HEK293 (cell line): ENCODE measurements around the gene MAZ.
"Not testable (repeated sequence)": the region's sequence is repeated elsewhere in the genome, so short reads cannot be mapped to it uniquely, and the experiment has no call there.

Experiments used
- CTCF ChIA-PET: fragments of 350-600 bp; formaldehyde crosslinking; extraction: SDS; loops from one replicate; lab custom pipeline; 2021; ENCODE audit warnings: antibody characterized with exemption; lab: Yijun Ruan, JAX
- POLR2A ChIA-PET: fragments of 300-600 bp; formaldehyde crosslinking; extraction: SDS; loops from one replicate; lab custom pipeline; 2020; ENCODE audit warnings: antibody characterized with exemption, inconsistent platforms; lab: Yijun Ruan, JAX
- H3K27ac ChIP-seq: fragments of 200-500 bp; sonication (Bioruptor generic); 2 replicates; pipeline ENCODE4 v1.5.1; 2014; ENCODE audit warnings: low read depth, low read length, control low read depth, inconsistent platforms; ENCODE audit errors: extremely low read depth
- H3K36me3 ChIP-seq, 2 experiments: fragments of 200-500 bp in 1 of 2; sonication (Bioruptor generic) in 1 of 2; 1 replicate in 1 of 2; 2 replicates in 1 of 2; pipeline ENCODE4 v1.5.1; 2014 to 2017; ENCODE audit warnings: inconsistent platforms in 2 of 2, low read length in 2 of 2; ENCODE audit not compliant: control insufficient read depth in 2 of 2, insufficient read depth in 1 of 2
- H3K4me1 ChIP-seq: fragments of 200-500 bp; sonication (Bioruptor generic); 2 replicates; pipeline ENCODE4 v1.5.1; 2014; ENCODE audit warnings: mild to moderate bottlenecking, low read length, inconsistent platforms; ENCODE audit not compliant: control insufficient read depth, insufficient read depth
- H3K4me3 ChIP-seq: 2 replicates; pipeline ENCODE4 v1.5.1; 2011; ENCODE audit warnings: low read depth, mild to moderate bottlenecking, control low read depth, low read length, moderate library complexity
- H3K9me3 ChIP-seq: fragments of 200-500 bp; sonication (Bioruptor generic); 2 replicates; pipeline ENCODE4 v1.5.1; 2014; ENCODE audit warnings: low read depth, low read length, inconsistent platforms; ENCODE audit not compliant: control insufficient read depth, insufficient read depth
- EGR2 ChIP-seq: fragments of 450-650 bp; formaldehyde crosslinking; IDR thresholded peaks from 2 replicates; pipeline ENCODE4 v1.5.1; 2016; ENCODE audit warnings: low read depth, missing biosample characterization, missing genetic modification characterization
- SP3 ChIP-seq: fragments of 450-650 bp; formaldehyde crosslinking; IDR thresholded peaks from 2 replicates; pipeline ENCODE4 v1.5.1; 2016; ENCODE audit warnings: missing biosample characterization, missing genetic modification characterization
- ZBTB20 ChIP-seq: fragments of 450-650 bp; formaldehyde crosslinking; IDR thresholded peaks from 2 replicates; pipeline ENCODE4 v1.5.1; 2016; ENCODE audit warnings: missing biosample characterization, missing genetic modification characterization
- ZBTB48 ChIP-seq: fragments of 450-650 bp; formaldehyde crosslinking; IDR thresholded peaks from 2 replicates; pipeline ENCODE4 v1.5.1; 2016; ENCODE audit warnings: missing biosample characterization, missing genetic modification characterization
- ZBTB7A ChIP-seq: fragments of 450-650 bp; formaldehyde crosslinking; IDR thresholded peaks from 2 replicates; pipeline ENCODE4 v1.5.1; 2016; ENCODE audit warnings: low read depth, missing biosample characterization, missing genetic modification characterization
- ZBTB8A ChIP-seq: fragments of 450-650 bp; formaldehyde crosslinking; IDR thresholded peaks from 2 replicates; pipeline ENCODE4 v1.5.1; 2016; ENCODE audit warnings: missing biosample characterization, missing genetic modification characterization
- ZNF146 ChIP-seq: fragments of 450-650 bp; formaldehyde crosslinking; IDR thresholded peaks from 2 replicates; pipeline ENCODE4 v1.5.1; 2016; ENCODE audit warnings: missing biosample characterization, missing genetic modification characterization
- ZNF221 ChIP-seq: fragments of 450-650 bp; formaldehyde crosslinking; IDR thresholded peaks from 2 replicates; pipeline ENCODE4 v1.5.1; 2017; ENCODE audit warnings: missing biosample characterization, missing genetic modification characterization, borderline replicate concordance
- ZNF341 ChIP-seq: fragments of 450-650 bp; formaldehyde crosslinking; IDR thresholded peaks from 2 replicates; pipeline ENCODE4; 2016; ENCODE audit warnings: low read depth, missing biosample characterization, missing genetic modification characterization
- ZNF416 ChIP-seq: fragments of 450-650 bp; formaldehyde crosslinking; IDR thresholded peaks from 2 replicates; pipeline ENCODE4 v1.5.1; 2016; ENCODE audit warnings: missing biosample characterization, missing genetic modification characterization
- ZNF548 ChIP-seq: fragments of 450-650 bp; formaldehyde crosslinking; IDR thresholded peaks from 2 replicates; pipeline ENCODE4 v1.5.1; 2016; ENCODE audit warnings: missing biosample characterization, missing genetic modification characterization
- TF ChIP-seq, protein P1 (sequence below): fragments of 450-650 bp; IDR thresholded peaks from 2 replicates; pipeline ENCODE4 v1.5.1; 2018; ENCODE audit warnings: missing biosample characterization, missing genetic modification characterization
- TF ChIP-seq, protein P2 (sequence below): fragments of 450-650 bp; formaldehyde crosslinking; IDR thresholded peaks from 2 replicates; pipeline ENCODE4 v1.5.1; 2016; ENCODE audit warnings: missing biosample characterization, missing genetic modification characterization
- TF ChIP-seq, protein P3 (sequence below): fragments of 450-650 bp; formaldehyde crosslinking; IDR thresholded peaks from 2 replicates; pipeline ENCODE4 v1.5.1; 2016; ENCODE audit warnings: missing biosample characterization, missing genetic modification characterization
- TF ChIP-seq, protein P4 (sequence below): fragments of 450-650 bp; formaldehyde crosslinking; IDR thresholded peaks from 2 replicates; pipeline ENCODE4 v1.5.1; 2016; ENCODE audit warnings: missing biosample characterization, missing genetic modification characterization
- TF ChIP-seq, protein P5 (sequence below): fragments of 450-650 bp; formaldehyde crosslinking; IDR thresholded peaks from 2 replicates; pipeline ENCODE4 v1.5.1; 2016; ENCODE audit warnings: missing biosample characterization, missing genetic modification characterization

The MAZ gene

DNA sequence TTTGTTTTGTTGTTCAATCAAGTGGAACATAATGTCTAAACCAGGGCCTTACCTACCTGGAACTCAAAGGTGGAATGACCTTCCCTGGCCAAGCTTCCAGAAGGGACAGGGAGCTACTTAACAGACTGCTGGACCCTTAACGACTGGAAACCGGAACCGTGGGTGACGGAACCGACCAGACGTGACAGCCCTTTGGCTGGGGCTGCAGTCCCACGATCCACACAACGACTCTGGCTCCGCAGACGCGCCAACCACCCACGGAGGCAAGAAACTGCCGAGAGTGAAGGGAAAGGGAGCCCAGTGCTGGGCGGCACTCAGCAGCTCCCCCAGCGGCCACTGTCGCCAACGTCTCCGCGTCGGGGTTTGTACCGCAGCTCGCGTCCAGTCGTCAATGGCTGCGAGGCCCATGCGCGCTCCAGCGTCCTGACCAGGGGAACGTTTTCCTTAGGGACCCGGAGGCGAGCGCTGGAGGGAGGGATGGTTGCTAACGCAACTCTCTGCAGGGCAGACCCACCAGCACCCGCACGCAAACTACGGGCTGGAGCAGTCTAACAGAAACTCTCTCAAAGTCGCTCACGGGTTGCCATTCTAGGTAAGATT lies 21.3 kb upstream of the MAZ start (continued):
- TF ChIP-seq, protein P1, sequence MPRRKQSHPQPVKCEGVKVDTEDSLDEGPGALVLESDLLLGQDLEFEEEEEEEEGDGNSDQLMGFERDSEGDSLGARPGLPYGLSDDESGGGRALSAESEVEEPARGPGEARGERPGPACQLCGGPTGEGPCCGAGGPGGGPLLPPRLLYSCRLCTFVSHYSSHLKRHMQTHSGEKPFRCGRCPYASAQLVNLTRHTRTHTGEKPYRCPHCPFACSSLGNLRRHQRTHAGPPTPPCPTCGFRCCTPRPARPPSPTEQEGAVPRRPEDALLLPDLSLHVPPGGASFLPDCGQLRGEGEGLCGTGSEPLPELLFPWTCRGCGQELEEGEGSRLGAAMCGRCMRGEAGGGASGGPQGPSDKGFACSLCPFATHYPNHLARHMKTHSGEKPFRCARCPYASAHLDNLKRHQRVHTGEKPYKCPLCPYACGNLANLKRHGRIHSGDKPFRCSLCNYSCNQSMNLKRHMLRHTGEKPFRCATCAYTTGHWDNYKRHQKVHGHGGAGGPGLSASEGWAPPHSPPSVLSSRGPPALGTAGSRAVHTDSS (tag by site-specific recombination), result no peak

DNA sequence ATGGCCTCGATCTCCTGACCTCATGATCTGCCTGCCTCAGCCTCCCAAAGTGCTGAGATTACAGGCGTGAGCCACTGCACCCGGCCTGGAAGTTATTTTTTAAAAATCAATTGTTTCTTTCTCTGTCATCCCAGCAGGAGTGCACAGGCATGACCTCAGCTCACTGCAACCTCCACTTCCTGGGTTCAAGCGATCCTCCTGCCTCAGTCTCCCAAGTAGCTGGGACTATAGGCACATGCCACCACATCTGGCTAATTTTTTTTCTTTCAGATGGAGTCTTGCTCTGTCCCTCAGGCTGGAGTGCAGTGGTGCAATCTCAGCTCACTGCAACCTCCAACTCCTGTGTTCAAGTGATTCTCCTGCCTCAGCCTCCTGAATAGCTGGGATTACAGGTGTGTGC lies 19.2 kb upstream of the MAZ start:
- H3K36me3 ChIP-seq, H3K4me1 ChIP-seq, H3K27ac ChIP-seq, H3K9me3 ChIP-seq, CTCF ChIA-PET, POLR2A ChIA-PET, H3K4me3 ChIP-seq: not testable (repeated sequence)

DNA sequence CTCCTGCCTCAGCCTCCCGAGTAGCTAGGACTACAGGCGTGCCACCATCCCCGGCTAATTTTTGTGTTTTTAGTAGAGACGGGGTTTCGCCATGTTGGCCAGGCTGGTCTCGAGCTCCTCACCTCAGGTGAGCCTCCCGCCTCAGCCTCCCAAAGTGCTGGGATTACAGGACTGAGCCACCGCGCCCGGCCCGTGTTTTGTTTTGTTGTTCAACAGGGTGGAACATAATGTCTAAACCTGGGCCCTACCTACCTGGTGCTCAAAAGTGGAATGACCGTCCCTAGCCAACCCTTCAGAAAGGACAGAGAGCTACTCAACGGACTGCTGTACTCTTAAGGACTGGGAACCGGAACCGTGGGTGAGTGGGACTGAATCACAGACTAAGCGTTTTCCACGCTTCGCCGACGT lies 16.6 kb upstream of the MAZ start:
- Histone ChIP-seq H3K36me3 (peaks cover 0 to 8% of the 10 kb centered on the region in 2 experiments; a peak in 1 of 3 replicates), H3K4me3 (peak overlapping the region; percentile 46), H3K4me1 (0 out of 2 replicates have a peak, but pooled peaks cover 2% of the 10 kb centered on the region), H3K27ac (peak overlapping the region; percentile 89), H3K9me3 (no peaks in the 10 kb centered on the region)
- CTCF ChIA-PET, result interaction anchor here (0.5 to 3.5 kb wide), 17 partner anchors 8 to 74 kb away, joined by 3 to 28 read pairs (median 3); partner anchors contain the start of genes PAGR1 and ZG16
- POLR2A ChIA-PET, result interaction anchor here (0.6 to 2.7 kb wide), 24 partner anchors 10 to 242 kb away, joined by 3 to 31 read pairs (median 4); partner anchors contain the start of genes MAZ, PAGR1, PRRT2 and TAOK2
- no peak for TF ChIP-seq ZNF416
- TF ChIP-seq, protein P2, sequence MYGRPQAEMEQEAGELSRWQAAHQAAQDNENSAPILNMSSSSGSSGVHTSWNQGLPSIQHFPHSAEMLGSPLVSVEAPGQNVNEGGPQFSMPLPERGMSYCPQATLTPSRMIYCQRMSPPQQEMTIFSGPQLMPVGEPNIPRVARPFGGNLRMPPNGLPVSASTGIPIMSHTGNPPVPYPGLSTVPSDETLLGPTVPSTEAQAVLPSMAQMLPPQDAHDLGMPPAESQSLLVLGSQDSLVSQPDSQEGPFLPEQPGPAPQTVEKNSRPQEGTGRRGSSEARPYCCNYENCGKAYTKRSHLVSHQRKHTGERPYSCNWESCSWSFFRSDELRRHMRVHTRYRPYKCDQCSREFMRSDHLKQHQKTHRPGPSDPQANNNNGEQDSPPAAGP (tag by site-specific recombination), result 0 out of 2 replicates have a peak, but pooled peaks have one; percentile 10

DNA sequence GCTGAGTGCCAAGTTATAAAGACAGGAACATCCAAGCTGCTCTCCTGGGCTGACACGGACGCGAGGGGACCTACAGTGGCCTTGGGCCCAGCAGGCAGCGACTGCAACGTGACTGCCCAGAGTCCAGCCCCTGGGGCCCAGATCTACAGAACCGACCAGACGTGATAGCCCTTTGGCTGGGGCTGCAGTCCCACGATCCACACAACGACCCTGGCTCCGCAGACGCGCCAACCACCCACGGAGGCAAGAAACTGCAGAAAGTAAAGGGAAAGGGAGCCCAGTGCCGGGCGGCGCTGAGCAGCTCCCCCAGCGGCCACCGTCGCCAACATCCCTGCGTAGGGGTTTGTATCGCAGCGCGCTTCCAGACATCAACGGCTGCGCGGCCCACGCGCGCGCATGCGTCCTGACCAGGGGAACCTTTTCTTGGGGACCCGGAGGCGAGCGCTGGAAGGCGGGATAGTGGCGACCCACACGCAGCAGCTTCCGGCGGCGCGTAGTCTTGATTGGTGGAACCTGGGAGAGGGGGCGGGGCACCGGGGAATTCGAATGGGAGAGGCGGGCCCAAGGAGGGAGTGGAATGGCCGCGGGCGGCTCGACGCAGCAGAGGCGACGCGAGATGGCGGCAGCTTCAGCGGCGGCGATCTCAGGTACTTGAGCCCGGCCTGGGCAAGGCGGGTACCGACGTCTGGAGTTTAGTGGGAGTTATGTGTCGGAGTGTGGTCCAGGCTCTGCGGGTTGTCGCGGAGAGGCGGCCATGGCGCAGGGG lies 16.0 kb upstream of the MAZ start, which contains the start of gene KIF22:
Gene KIF22 (plus strand): TSS at position 569 of the 766 bp plus-strand sequence. CDS start 9 bp downstream, at position 578.
- Histone ChIP-seq H3K4me1 (0 out of 2 replicates have a peak, but pooled peaks cover 2% of the 10 kb centered on the region), H3K27ac (peak within 1 kb of the TSS; percentile 90), H3K4me3 (peak within 1 kb of the TSS; percentile 93), H3K36me3 (peaks cover 0 to 14% of the 10 kb centered on the region in 2 experiments; a peak in 1 of 3 replicates), H3K9me3 (no peaks in the 10 kb centered on the region)
- ChIA-PET CTCF (interaction anchor here (0.5 to 3.5 kb wide), 17 partner anchors 7 to 746 kb away, joined by 3 to 28 read pairs (median 4); partner anchors contain the start of genes PAGR1 and ZG16), POLR2A (interaction anchor here (0.6 to 2.7 kb wide), 23 partner anchors 10 to 241 kb away, joined by 3 to 31 read pairs (median 4); partner anchors contain the start of genes MAZ, PAGR1, PRRT2 and TAOK2)
- no peak for TF ChIP-seq ZNF548
- TF ChIP-seq, protein P3, sequence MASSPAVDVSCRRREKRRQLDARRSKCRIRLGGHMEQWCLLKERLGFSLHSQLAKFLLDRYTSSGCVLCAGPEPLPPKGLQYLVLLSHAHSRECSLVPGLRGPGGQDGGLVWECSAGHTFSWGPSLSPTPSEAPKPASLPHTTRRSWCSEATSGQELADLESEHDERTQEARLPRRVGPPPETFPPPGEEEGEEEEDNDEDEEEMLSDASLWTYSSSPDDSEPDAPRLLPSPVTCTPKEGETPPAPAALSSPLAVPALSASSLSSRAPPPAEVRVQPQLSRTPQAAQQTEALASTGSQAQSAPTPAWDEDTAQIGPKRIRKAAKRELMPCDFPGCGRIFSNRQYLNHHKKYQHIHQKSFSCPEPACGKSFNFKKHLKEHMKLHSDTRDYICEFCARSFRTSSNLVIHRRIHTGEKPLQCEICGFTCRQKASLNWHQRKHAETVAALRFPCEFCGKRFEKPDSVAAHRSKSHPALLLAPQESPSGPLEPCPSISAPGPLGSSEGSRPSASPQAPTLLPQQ, result peak; percentile 66; the same call in 1 of the 2 replicates
- TF ChIP-seq ZNF221 (tag by site-specific recombination), result no peak
- 0 out of 2 replicates have a peak, but pooled peaks have one; percentile 44 for TF ChIP-seq ZBTB20
- peak; percentile 76 for TF ChIP-seq ZBTB48 (tag by site-specific recombination)
- TF ChIP-seq, protein P4, sequence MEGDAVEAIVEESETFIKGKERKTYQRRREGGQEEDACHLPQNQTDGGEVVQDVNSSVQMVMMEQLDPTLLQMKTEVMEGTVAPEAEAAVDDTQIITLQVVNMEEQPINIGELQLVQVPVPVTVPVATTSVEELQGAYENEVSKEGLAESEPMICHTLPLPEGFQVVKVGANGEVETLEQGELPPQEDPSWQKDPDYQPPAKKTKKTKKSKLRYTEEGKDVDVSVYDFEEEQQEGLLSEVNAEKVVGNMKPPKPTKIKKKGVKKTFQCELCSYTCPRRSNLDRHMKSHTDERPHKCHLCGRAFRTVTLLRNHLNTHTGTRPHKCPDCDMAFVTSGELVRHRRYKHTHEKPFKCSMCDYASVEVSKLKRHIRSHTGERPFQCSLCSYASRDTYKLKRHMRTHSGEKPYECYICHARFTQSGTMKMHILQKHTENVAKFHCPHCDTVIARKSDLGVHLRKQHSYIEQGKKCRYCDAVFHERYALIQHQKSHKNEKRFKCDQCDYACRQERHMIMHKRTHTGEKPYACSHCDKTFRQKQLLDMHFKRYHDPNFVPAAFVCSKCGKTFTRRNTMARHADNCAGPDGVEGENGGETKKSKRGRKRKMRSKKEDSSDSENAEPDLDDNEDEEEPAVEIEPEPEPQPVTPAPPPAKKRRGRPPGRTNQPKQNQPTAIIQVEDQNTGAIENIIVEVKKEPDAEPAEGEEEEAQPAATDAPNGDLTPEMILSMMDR (tag by site-specific recombination), result peak; percentile 96
- TF ChIP-seq ZBTB8A (tag by site-specific recombination), result peak; percentile 91
- TF ChIP-seq SP3 (tag by site-specific recombination), result peak; percentile 95
- peak; percentile 93 for TF ChIP-seq EGR2
- TF ChIP-seq ZNF341, result 0 out of 2 replicates have a peak, but pooled peaks have one; percentile 40
- TF ChIP-seq, protein P5, sequence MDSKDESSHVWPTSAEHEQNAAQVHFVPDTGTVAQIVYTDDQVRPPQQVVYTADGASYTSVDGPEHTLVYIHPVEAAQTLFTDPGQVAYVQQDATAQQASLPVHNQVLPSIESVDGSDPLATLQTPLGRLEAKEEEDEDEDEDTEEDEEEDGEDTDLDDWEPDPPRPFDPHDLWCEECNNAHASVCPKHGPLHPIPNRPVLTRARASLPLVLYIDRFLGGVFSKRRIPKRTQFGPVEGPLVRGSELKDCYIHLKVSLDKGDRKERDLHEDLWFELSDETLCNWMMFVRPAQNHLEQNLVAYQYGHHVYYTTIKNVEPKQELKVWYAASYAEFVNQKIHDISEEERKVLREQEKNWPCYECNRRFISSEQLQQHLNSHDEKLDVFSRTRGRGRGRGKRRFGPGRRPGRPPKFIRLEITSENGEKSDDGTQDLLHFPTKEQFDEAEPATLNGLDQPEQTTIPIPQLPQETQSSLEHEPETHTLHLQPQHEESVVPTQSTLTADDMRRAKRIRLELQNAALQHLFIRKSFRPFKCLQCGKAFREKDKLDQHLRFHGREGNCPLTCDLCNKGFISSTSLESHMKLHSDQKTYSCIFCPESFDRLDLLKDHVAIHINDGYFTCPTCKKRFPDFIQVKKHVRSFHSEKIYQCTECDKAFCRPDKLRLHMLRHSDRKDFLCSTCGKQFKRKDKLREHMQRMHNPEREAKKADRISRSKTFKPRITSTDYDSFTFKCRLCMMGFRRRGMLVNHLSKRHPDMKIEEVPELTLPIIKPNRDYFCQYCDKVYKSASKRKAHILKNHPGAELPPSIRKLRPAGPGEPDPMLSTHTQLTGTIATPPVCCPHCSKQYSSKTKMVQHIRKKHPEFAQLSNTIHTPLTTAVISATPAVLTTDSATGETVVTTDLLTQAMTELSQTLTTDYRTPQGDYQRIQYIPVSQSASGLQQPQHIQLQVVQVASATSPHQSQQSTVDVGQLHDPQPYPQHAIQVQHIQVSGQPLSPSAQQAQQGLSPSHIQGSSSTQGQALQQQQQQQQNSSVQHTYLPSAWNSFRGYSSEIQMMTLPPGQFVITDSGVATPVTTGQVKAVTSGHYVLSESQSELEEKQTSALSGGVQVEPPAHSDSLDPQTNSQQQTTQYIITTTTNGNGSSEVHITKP, result peak; percentile 53; the same call in 1 of the 2 replicates
- 0 out of 2 replicates have a peak, but pooled peaks have one; percentile 54 for TF ChIP-seq ZNF146 (tag by site-specific recombination)
- TF ChIP-seq ZBTB7A (tag by site-specific recombination), result peak; percentile 69
